HCT116 (cell line): ENCODE data around the gene GSTO2. TPM values are rescaled to one million over a fixed set of nuclear protein-coding genes. Genes with fewer than 3 reads are reported as not detected.

Experiments
- ATAC-seq: fragments of 200-7000 bp; cut with Tn5 transposase; 2 replicates; pipeline ENCODE4 v1.9.1; 2020; ENCODE audit warnings: mild to moderate bottlenecking, moderate library complexity
- BruUV-seq: library from RNA; stranded (reverse); fragments of 400-500 nt; replicated peaks from 2 replicates; lab custom pipeline; 2021; lab: Mats Ljungman, UMichigan
- CTCF ChIA-PET: fragments of 300-600 bp; sonication (Branson Sonifier 250); formaldehyde crosslinking; loops from one replicate; lab custom pipeline; 2021; ENCODE audit warnings: antibody characterized with exemption; lab: Charles Lee
- POLR2A ChIA-PET: fragments of 300-600, 350-600 bp; sonication (Branson Sonifier 250); formaldehyde crosslinking; loops from one replicate; lab custom pipeline; 2021; ENCODE audit warnings: antibody characterized with exemption; lab: Charles Lee
- RAD21 ChIA-PET, 2 experiments: fragments of 300-600 bp; sonication (Branson Sonifier 250); formaldehyde crosslinking; loops; one replicate each; lab custom pipeline; 2023; ENCODE audit warnings: low total read pairs in 2 of 2; ENCODE audit not compliant: uncharacterized antibody in 2 of 2, unreplicated experiment in 2 of 2, low non-redundant PET in 1 of 2; lab: Charles Lee
- DNase-seq: peaks from one replicate; pipeline ENCODE4 v3.0.0-alpha.2; 2010; ENCODE audit warnings: low read depth, low spot score
- H2AFZ ChIP-seq: fragments of 200-600 bp; shearing (Covaris generic), sonication (generic); 2 replicates; pipeline ENCODE4 v1.6.1; 2017; ENCODE audit warnings: low read depth, mixed run types, mixed read lengths, antibody characterized with exemption, low read length; ENCODE audit not compliant: poor library complexity, severe bottlenecking
- H3K27ac ChIP-seq: 2 replicates; pipeline ENCODE4 v1.5.1; 2012; ENCODE audit warnings: low read depth, low read length
- H3K27me3 ChIP-seq: fragments of 200-600 bp; sonication (generic); 2 replicates; pipeline ENCODE4 v1.6.1; 2016; ENCODE audit warnings: mixed run types, low read length, mixed read lengths; ENCODE audit not compliant: insufficient read depth
- H3K36me3 ChIP-seq, 2 experiments: fragments of 200-500 bp in 1 of 2; fragments of 200-600 bp in 1 of 2; sonication (Bioruptor generic) in 1 of 2; sonication (generic) in 1 of 2; 2 replicates each; pipeline versions ENCODE4 v1.5.1 to v1.6.1; 2014 to 2016; ENCODE audit warnings: low read length in 2 of 2, inconsistent platforms in 1 of 2, mixed read lengths in 1 of 2, mixed run types in 1 of 2; ENCODE audit not compliant: insufficient read depth in 2 of 2, control insufficient read depth in 1 of 2
- H3K4me1 ChIP-seq, 2 experiments: fragments of 200-600 bp in 1 of 2; sonication (generic) in 1 of 2; 2 replicates each; pipeline versions ENCODE4 v1.5.1 to v1.6.1; 2012 to 2017; ENCODE audit warnings: low read length in 2 of 2, inconsistent platforms in 1 of 2, mild to moderate bottlenecking in 1 of 2, mixed read lengths in 1 of 2, mixed run types in 1 of 2, moderate library complexity in 1 of 2; ENCODE audit not compliant: insufficient read depth in 2 of 2, control insufficient read depth in 1 of 2
- H3K4me2 ChIP-seq: fragments of 200-600 bp; sonication (generic); 2 replicates; pipeline ENCODE4 v1.6.1; 2017; ENCODE audit warnings: mixed run types, low read length, mixed read lengths
- H3K4me3 ChIP-seq, 2 experiments: fragments of 200-600 bp in 1 of 2; sonication (generic) in 1 of 2; replicated peaks in 1 of 2; 2 replicates each; pipeline ENCODE4 v1.5.1; 2011 to 2016; ENCODE audit warnings: low read length in 2 of 2, control low read depth in 1 of 2, low read depth in 1 of 2, mild to moderate bottlenecking in 1 of 2, mixed read lengths in 1 of 2, mixed run types in 1 of 2
- H3K79me2 ChIP-seq: fragments of 200-600 bp; sonication (generic); 2 replicates; pipeline ENCODE4 v1.6.1; 2017; ENCODE audit warnings: mild to moderate bottlenecking, mixed run types, low read length, moderate library complexity, mixed read lengths; ENCODE audit not compliant: insufficient read depth
- H3K9ac ChIP-seq: fragments of 200-600 bp; sonication (generic); 2 replicates; pipeline ENCODE4 v1.6.1; 2016; ENCODE audit warnings: low read length, mixed read lengths
- H3K9me2 ChIP-seq: fragments of 200-600 bp; sonication (generic), shearing (Covaris generic); 2 replicates; pipeline ENCODE4 v1.6.1; 2017; ENCODE audit warnings: mixed run types, mild to moderate bottlenecking, moderate library complexity; ENCODE audit not compliant: insufficient read depth
- H3K9me3 ChIP-seq, 2 experiments: fragments of 200-500 bp in 1 of 2; fragments of 200-600 bp in 1 of 2; sonication (Bioruptor generic) in 1 of 2; sonication (generic) in 1 of 2; 2 replicates each; pipeline ENCODE4 v1.6.1; 2014 to 2017; ENCODE audit warnings: low read length in 2 of 2, mixed read lengths in 2 of 2, inconsistent platforms in 1 of 2, low read depth in 1 of 2, mild to moderate bottlenecking in 1 of 2, mixed run types in 1 of 2, moderate library complexity in 1 of 2; ENCODE audit not compliant: control insufficient read depth in 1 of 2, insufficient read depth in 1 of 2
- H4K20me1 ChIP-seq: fragments of 200-600 bp; sonication (generic), shearing (Covaris generic); 2 replicates; pipeline ENCODE4 v1.6.1; 2017; ENCODE audit warnings: mixed run types, mild to moderate bottlenecking, moderate library complexity; ENCODE audit not compliant: insufficient read depth
- ATF3 ChIP-seq: IDR thresholded peaks from 2 replicates; pipeline ENCODE4 v1.6.1; 2012
- CBX3 ChIP-seq: IDR thresholded peaks from 2 replicates; pipeline ENCODE4 v1.6.1; 2012; ENCODE audit warnings: low read depth
- CEBPB ChIP-seq: IDR thresholded peaks from 2 replicates; pipeline ENCODE4 v1.6.1; 2012; ENCODE audit warnings: low read depth
- EGR1 ChIP-seq: IDR thresholded peaks from 2 replicates; pipeline ENCODE4 v1.6.1; 2012; ENCODE audit warnings: low read depth
- ELF1 ChIP-seq: IDR thresholded peaks from 2 replicates; pipeline ENCODE4 v1.6.1; 2012; ENCODE audit warnings: low read depth, borderline replicate concordance
- EZH2 ChIP-seq: fragments of 200-600 bp; sonication (generic); IDR thresholded peaks from 2 replicates; pipeline ENCODE4 v1.6.1; 2017; ENCODE audit warnings: antibody characterized with exemption, mixed run types
- JUND ChIP-seq: IDR thresholded peaks from 2 replicates; pipeline ENCODE4 v1.6.1; 2012
- POLR2A ChIP-seq: IDR thresholded peaks from 2 replicates; pipeline ENCODE4 v1.7.0; 2011; ENCODE audit warnings: borderline replicate concordance; ENCODE audit not compliant: insufficient read depth, insufficient read length; ENCODE audit errors: extremely low read depth
- RAD21 ChIP-seq: IDR thresholded peaks from 2 replicates; pipeline ENCODE4 v1.6.1; 2012; ENCODE audit warnings: low read depth, mild to moderate bottlenecking
- REST ChIP-seq: IDR thresholded peaks from 2 replicates; pipeline ENCODE4 v1.6.1; 2012; ENCODE audit warnings: low read depth
- SIN3A ChIP-seq: IDR thresholded peaks from 2 replicates; pipeline ENCODE4 v1.6.1; 2012; ENCODE audit warnings: low read depth
- SP1 ChIP-seq: IDR thresholded peaks from 2 replicates; pipeline ENCODE4 v1.6.1; 2012; ENCODE audit warnings: low read depth
- SRF ChIP-seq: IDR thresholded peaks from 2 replicates; pipeline ENCODE4 v1.6.1; 2012; ENCODE audit warnings: low read depth
- TCF7L2 ChIP-seq: IDR thresholded peaks from 2 replicates; pipeline ENCODE4 v1.7.0; 2011; ENCODE audit warnings: borderline replicate concordance, inconsistent platforms; ENCODE audit not compliant: insufficient read depth, insufficient read length; ENCODE audit errors: extremely low read depth
- YY1 ChIP-seq: IDR thresholded peaks from 2 replicates; pipeline ENCODE4 v1.6.1; 2011; ENCODE audit warnings: low read length, low read depth, moderate library complexity, mild to moderate bottlenecking; ENCODE audit not compliant: insufficient replicate concordance; ENCODE audit errors: extremely low read depth
- ZNF274 ChIP-seq: fragments of 200-500 bp; sonication (Bioruptor generic); IDR thresholded peaks from 2 replicates; pipeline ENCODE4 v1.6.1; 2014; ENCODE audit warnings: mild to moderate bottlenecking, low read depth, low read length, inconsistent platforms
- intact Hi-C: fragments of 100-400 bp; cut with micrococcal nuclease; formaldehyde crosslinking; loops from 2 replicates; pipeline ENCODE4 v1.10.0; 2022
- total RNA-seq: library from RNA; stranded (reverse); gene quantifications from one replicate; pipeline ENCODE4 v1.2.1, GENCODE V29; 2021; ENCODE audit not compliant: unreplicated experiment
- TF ChIP-seq, protein P1 (sequence below): IDR thresholded peaks from 2 replicates; pipeline ENCODE4 v1.6.1; 2012

Gene GSTO2
- total RNA-seq, 1 experiment from 2014 or later: 115 TPM

DNA sequence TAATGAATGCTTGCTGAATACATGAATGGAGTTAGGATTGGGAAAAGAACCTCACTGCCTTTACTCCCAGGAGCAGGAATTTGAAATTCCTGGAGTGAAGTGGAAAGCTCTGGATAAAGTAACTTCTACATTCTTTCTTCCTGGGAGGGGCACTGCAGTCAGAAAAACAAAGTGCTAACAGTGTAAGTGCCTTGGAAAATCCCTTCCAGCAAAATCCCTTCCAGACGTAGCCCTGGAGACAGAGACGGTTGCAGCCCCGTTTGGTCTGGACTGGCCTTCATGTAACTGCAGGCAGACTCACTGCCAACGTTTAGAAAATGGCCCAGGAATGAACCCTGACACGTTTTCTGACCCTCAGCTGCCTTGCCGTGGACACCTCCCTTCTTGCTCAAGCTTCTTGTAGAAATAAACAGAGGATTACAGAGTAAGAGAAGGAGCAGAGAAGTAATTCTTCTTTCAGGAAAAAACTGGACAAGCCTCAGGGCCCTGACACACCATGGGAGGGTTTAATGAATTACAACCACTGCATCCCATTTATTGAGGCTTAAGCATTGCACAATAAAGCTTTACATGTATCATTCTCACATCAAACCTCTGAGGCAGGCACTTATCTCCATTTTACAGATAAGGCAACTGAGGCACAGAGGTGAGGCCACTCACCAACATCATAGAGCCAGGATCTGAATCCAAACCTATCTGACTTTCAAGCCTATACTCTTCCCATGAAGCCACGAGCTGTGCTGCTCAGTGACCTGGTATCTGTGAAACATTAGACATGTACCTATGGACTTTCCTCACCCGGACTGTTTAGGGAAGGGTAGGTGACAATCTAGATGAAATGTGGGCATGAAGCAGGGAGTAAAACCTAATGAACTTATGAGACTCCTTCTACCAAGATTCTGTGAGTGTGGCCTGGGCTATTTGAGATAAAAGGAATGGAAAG, 61.5 kb downstream of the GSTO2 start:
- Histone ChIP-seq H3K27ac (peak overlapping the region; percentile 87), H3K9me2 (no peaks in the 10 kb centered on the region), H3K4me1 (peaks cover 67 to 77% of the 10 kb centered on the region in 2 experiments), H3K4me2 (peak overlapping the region; percentile 85), H4K20me1 (no peaks in the 10 kb centered on the region), H3K79me2 (peaks cover 90% of the 10 kb centered on the region), H3K27me3 (no peaks in the 10 kb centered on the region), H3K36me3 (no peaks in the 10 kb centered on the region), H3K4me3 (peak overlapping the region in 1 of 2 experiments; percentile 51; a peak in 2 of 4 replicates), H3K9ac (peak overlapping the region; percentile 64), H3K9me3 (no peaks in the 10 kb centered on the region), H2AFZ (no peak overlapping the region)
- ATAC-seq: no peak
- ChIA-PET POLR2A (interaction anchor here (1.1 to 1.3 kb wide), 3 partner anchors 9 to 19 kb away, joined by 3 read pairs; no protein-coding TSS in a partner anchor), CTCF (interaction anchor here (1.2 to 2.4 kb wide), 3 partner anchors 24 to 56 kb away, joined by 3 to 7 read pairs (median 4); no protein-coding TSS in a partner anchor), RAD21 (interaction anchor here in 1 of 2 experiments (1.2 kb wide), 1 partner anchor 25 kb away, joined by 3 read pairs; no protein-coding TSS in a partner anchor)
- TF ChIP-seq YY1 (no peak), ELF1 (no peak), CBX3 (no peak), JUND (no peak), SRF (no peak), ZNF274 (no peak), RAD21 (no peak), SP1 (no peak), ATF3 (no peak), TCF7L2 (no peak), SIN3A (no peak), EGR1 (no peak), EZH2 (no peak), REST (no peak), CEBPB (no peak), POLR2A (no peak)
- TF ChIP-seq, protein P1, sequence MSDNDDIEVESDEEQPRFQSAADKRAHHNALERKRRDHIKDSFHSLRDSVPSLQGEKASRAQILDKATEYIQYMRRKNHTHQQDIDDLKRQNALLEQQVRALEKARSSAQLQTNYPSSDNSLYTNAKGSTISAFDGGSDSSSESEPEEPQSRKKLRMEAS: no peak
- intact Hi-C loops: loop anchor here (10.0 kb wide), 1 partner anchor 436 kb away; no protein-coding TSS in a partner anchor
- no TSS peak for BruUV-seq
- no peak for DNase-seq
